GM12891 (cell line): Measurements from ENCODE around the gene EVI5L.

Source experiments
- PAX5 ChIP-seq: IDR thresholded peaks from 2 replicates; pipeline ENCODE4 v1.6.1; 2011; ENCODE audit warnings: low read length, moderate library complexity, mild to moderate bottlenecking; ENCODE audit not compliant: insufficient read depth, severe bottlenecking
- POLR2A ChIP-seq: IDR thresholded peaks from 2 replicates; pipeline ENCODE4 v1.6.1; 2011; ENCODE audit warnings: low read depth, low read length, control low read depth
- POLR2AphosphoS5 ChIP-seq: IDR thresholded peaks from 2 replicates; pipeline ENCODE4 v1.6.1; 2011; ENCODE audit warnings: low read depth, low read length, control low read depth
- TAF1 ChIP-seq: IDR thresholded peaks from 2 replicates; pipeline ENCODE4 v1.6.1; 2011; ENCODE audit warnings: low read depth, low read length, control low read depth

DNA sequence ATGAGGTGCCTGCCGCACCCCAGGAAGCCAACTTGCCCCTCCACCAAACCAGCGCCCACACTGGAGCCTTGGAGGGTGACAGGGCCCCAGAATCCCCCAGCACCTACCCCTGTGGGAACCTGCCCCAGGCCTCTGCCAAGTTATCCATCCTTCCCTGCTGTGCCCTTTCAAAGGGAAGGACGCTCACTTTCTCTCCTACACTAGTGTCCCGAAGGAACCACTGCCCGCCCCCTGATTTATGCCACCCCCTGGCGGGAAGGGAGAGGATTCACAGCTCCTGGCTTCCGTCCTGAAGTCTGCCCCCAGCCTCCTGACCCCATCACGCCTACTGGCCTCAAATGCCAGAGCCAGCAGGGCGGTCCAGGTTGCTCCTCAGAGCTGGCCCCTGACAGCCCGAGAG, 1.4 kb downstream of the EVI5L start:
- TF ChIP-seq TAF1 (no peak), POLR2A (no peak), POLR2AphosphoS5 (no peak), PAX5 (no peak)
